Measurements from ENCODE around the gene EXOSC2. TPM values are rescaled to one million over a fixed set of nuclear protein-coding genes. Genes with fewer than 3 reads are reported as not detected.

EXOSC2 gene
- total and polyA plus RNA-seq, 2 of the 4 experiments (the other 2 are of a cell fraction), result 27.0 to 48.6 TPM

GRCh38 chr9:130696139-130696650 is 2.6 kb downstream of the EXOSC2 start:
- no peak overlapping the region for H3K4me3 ChIP-seq (ENCODE audit: insufficient read depth, low read depth, low read length)
- no peak overlapping the region for H2AFZ ChIP-seq (replicated peaks; ENCODE audit: low read length, poor library complexity)
- H3K27me3 ChIP-seq (ENCODE audit: control insufficient read depth, insufficient read depth, low read length), result no peaks in the 10 kb centered on the region
- H3K9me1 ChIP-seq (ENCODE audit: insufficient read depth, low read length), result peaks cover 25% of the 10 kb centered on the region
- no peak overlapping the region for H2BK15ac ChIP-seq (ENCODE audit: low read depth, low read length)
- no peak overlapping the region for H3K27ac ChIP-seq (ENCODE audit: insufficient read depth, low read length)
- H3K56ac ChIP-seq (ENCODE audit: extremely low read depth, insufficient read depth, low read length), result no peak overlapping the region
- H3K23ac ChIP-seq (ENCODE audit: low read depth, low read length), result no peak overlapping the region
- H4K91ac ChIP-seq (ENCODE audit: insufficient read depth, low read depth, low read length), result no peak overlapping the region
- ChIA-PET POLR2A (ENCODE audit: unreplicated experiment) (interaction anchor here (0.6 kb wide), 1 partner anchor 87 kb away, joined by 3 read pairs; no protein-coding TSS in a partner anchor), CTCF (no interaction called here)
- H3K79me1 ChIP-seq (ENCODE audit: low read depth in 1 of 2, low read length in 2 of 2), result peaks cover 24 to 58% of the 10 kb centered on the region in 2 experiments
- H3K36me3 ChIP-seq (ENCODE audit: control insufficient read depth, insufficient read depth, low read length), result peaks cover 29% of the 10 kb centered on the region
- H3K4me1 ChIP-seq (ENCODE audit: control insufficient read depth, insufficient read depth, low read length), result peaks cover 8% of the 10 kb centered on the region
- intact Hi-C loops (cut with micrococcal nuclease) (no loop called here), in situ Hi-C loops (cut with MboI; ENCODE audit: low sequenced_read_pairs) (no loop called here), dilution Hi-C loops (cut with HindIII; ENCODE audit: low sequenced_read_pairs, unreplicated experiment) (no loop called here)
- no peak overlapping the region for H3K9ac ChIP-seq (ENCODE audit: low read depth, low read length)
- 100% methylated on average over 3 of the region's 4 CpGs; no CpG with 5 or more reads in 1 of the 2 experiments for WGBS, 2 experiments (ENCODE audit: extremely low coverage in 2 of 2, insufficient read length in 1 of 2)
- ATAC-seq (ENCODE audit: low read depth), result no peak
- no peak overlapping the region for H2AK9ac ChIP-seq (replicated peaks; ENCODE audit: low read depth, low read length, poor library complexity)
- H2BK20ac ChIP-seq (ENCODE audit: low read depth, low read length), result no peak overlapping the region
- H3K14ac ChIP-seq (replicated peaks; ENCODE audit: low read depth, low read length), result no peak overlapping the region
- no peak overlapping the region for H3K18ac ChIP-seq (ENCODE audit: low read depth, low read length)
- H4K20me1 ChIP-seq (ENCODE audit: insufficient read depth, low read length), result peaks cover 26% of the 10 kb centered on the region
- H2BK120ac ChIP-seq (ENCODE audit: low read depth, low read length), result no peak overlapping the region
- no peak for DNase-seq
- no TSS peak for BruUV-seq (replicated peaks)
- no peak overlapping the region for H3K4ac ChIP-seq (ENCODE audit: low read depth, low read length)
- no peak overlapping the region for H2AK5ac ChIP-seq (ENCODE audit: low read depth, low read length)
- H4K5ac ChIP-seq (ENCODE audit: low read depth, low read length), result no peak overlapping the region
- H3K9me3 ChIP-seq (ENCODE audit: control insufficient read depth, insufficient read depth, low read length), result no peaks in the 10 kb centered on the region
- H3K4me2 ChIP-seq (ENCODE audit: low read depth, low read length), result no peak overlapping the region
- H2BK5ac ChIP-seq (ENCODE audit: low read depth, low read length, poor library complexity, severe bottlenecking), result no peak overlapping the region
- TF ChIP-seq NFE2L2 (IDR thresholded peaks at IDR 0.05; ENCODE audit: low read depth, low read length) (no peak), CEBPB (IDR thresholded peaks at IDR 0.05; ENCODE audit: low read depth, low read length) (no peak), MXI1 (IDR thresholded peaks at IDR 0.05; ENCODE audit: borderline replicate concordance, low read depth, low read length) (no peak), BHLHE40 (IDR thresholded peaks at IDR 0.05; ENCODE audit: low read depth, low read length) (no peak), CHD1 (IDR thresholded peaks at IDR 0.05; ENCODE audit: low read depth, low read length) (no peak), USF2 (IDR thresholded peaks at IDR 0.05; ENCODE audit: low read depth, low read length) (no peak), POLR2A (IDR thresholded peaks at IDR 0.05; ENCODE audit: low read depth, low read length) (no peak), RCOR1 (IDR thresholded peaks at IDR 0.05; ENCODE audit: insufficient replicate concordance, low read length) (no peak), MAFK (IDR thresholded peaks at IDR 0.05; ENCODE audit: low read depth, low read length) (no peak), RAD21 (IDR thresholded peaks at IDR 0.05; ENCODE audit: low read length) (no peak), RFX5 (IDR thresholded peaks at IDR 0.05; ENCODE audit: low read depth, low read length) (no peak), MAZ (IDR thresholded peaks at IDR 0.05; ENCODE audit: borderline replicate concordance, low read depth, low read length) (no peak)
- TF ChIP-seq, protein P1, sequence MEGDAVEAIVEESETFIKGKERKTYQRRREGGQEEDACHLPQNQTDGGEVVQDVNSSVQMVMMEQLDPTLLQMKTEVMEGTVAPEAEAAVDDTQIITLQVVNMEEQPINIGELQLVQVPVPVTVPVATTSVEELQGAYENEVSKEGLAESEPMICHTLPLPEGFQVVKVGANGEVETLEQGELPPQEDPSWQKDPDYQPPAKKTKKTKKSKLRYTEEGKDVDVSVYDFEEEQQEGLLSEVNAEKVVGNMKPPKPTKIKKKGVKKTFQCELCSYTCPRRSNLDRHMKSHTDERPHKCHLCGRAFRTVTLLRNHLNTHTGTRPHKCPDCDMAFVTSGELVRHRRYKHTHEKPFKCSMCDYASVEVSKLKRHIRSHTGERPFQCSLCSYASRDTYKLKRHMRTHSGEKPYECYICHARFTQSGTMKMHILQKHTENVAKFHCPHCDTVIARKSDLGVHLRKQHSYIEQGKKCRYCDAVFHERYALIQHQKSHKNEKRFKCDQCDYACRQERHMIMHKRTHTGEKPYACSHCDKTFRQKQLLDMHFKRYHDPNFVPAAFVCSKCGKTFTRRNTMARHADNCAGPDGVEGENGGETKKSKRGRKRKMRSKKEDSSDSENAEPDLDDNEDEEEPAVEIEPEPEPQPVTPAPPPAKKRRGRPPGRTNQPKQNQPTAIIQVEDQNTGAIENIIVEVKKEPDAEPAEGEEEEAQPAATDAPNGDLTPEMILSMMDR (conservative IDR thresholded peaks at IDR 0.05; ENCODE audit: low read depth, low read length), result no peak
- TF ChIP-seq, protein P2, sequence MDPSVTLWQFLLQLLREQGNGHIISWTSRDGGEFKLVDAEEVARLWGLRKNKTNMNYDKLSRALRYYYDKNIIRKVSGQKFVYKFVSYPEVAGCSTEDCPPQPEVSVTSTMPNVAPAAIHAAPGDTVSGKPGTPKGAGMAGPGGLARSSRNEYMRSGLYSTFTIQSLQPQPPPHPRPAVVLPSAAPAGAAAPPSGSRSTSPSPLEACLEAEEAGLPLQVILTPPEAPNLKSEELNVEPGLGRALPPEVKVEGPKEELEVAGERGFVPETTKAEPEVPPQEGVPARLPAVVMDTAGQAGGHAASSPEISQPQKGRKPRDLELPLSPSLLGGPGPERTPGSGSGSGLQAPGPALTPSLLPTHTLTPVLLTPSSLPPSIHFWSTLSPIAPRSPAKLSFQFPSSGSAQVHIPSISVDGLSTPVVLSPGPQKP (IDR thresholded peaks at IDR 0.05; ENCODE audit: borderline replicate concordance, low read depth, low read length), result no peak
- no peak overlapping the region for H4K8ac ChIP-seq (ENCODE audit: low read depth in 2 of 2, low read length in 2 of 2)
